ENCODE data around the gene BMP7. TPM values are rescaled to one million over a fixed set of nuclear protein-coding genes. Genes with fewer than 3 reads are reported as not detected.

The BMP7 gene
- total and polyA plus RNA-seq, 2 of the 13 experiments (the other 11 are each of a cell fraction or from before 2014, with no cell fraction given): not detected

- no TSS peak for BruUV-seq (replicated peaks)
- ChIA-PET CTCF (ENCODE audit: low intra/inter-chr PET ratio, low total read pairs) (no interaction called here), POLR2A (no interaction called here)
- in situ Hi-C loops (cut with HindIII; ENCODE audit: extremely low pct_ligation_motif_present, low pct_unique_long_range_greater_than_20kb) (no loop called here), intact Hi-C loops (cut with micrococcal nuclease; ENCODE audit: unreplicated experiment) (loop anchor here (1.0 kb wide), 1 partner anchor 21 kb away; no protein-coding TSS in a partner anchor)
- peak; percentile 86 for ATAC-seq
- H3K36me3 ChIP-seq (replicated peaks in 1 of 2; ENCODE audit: control insufficient read depth in 1 of 2, insufficient read depth in 2 of 2, low read length in 2 of 2): no peaks in the 10 kb centered on the region
- peak; percentile 55 for FAIRE-seq
- H3K4me1 ChIP-seq (ENCODE audit: insufficient read depth, low read length): peaks cover 19% of the 10 kb centered on the region
- H3K9ac ChIP-seq (ENCODE audit: insufficient read depth, low read depth, low read length): no peak overlapping the region
- peak overlapping the region; percentile 41 for H3K27ac ChIP-seq (ENCODE audit: extremely low read length, insufficient read depth, low read length)
- peak overlapping the region; percentile 37; the same call in 1 of the 2 replicates for H3K4me2 ChIP-seq (ENCODE audit: low read depth, low read length)
- no peaks in the 10 kb centered on the region for H3K79me2 ChIP-seq (ENCODE audit: insufficient read depth, low read length)
- H3K4me3 ChIP-seq (replicated peaks in 1 of 3; ENCODE audit: insufficient read depth in 1 of 3, low read depth in 2 of 3, low read length in 3 of 3): no peak overlapping the region
- peaks cover 0 to 20% of the 10 kb centered on the region in 2 experiments; a peak in 1 of 5 replicates for H3K27me3 ChIP-seq (ENCODE audit: control insufficient read depth in 1 of 2, insufficient read depth in 2 of 2, low read length in 2 of 2)
- WGBS (ENCODE audit: low lambda C conversion rate): 8% methylated on average over 13 of the region's 13 CpGs
- peak; percentile 84 for DNase-seq (ENCODE audit: low spot score)
- no peaks in the 10 kb centered on the region for H3K9me3 ChIP-seq (ENCODE audit: low read length)
- no peak overlapping the region for H2AFZ ChIP-seq (ENCODE audit: low read length)
- no peaks in the 10 kb centered on the region for H4K20me1 ChIP-seq (ENCODE audit: insufficient read depth, low read length)
- peak; percentile 60 for TF ChIP-seq ZNF407 (CRISPR knock-in tag; IDR thresholded peaks at IDR 0.05; ENCODE audit: not compliant biosample characterization)
- peak; percentile 68; the same call in 1 of the 2 replicates for TF ChIP-seq KLF6 (CRISPR knock-in tag; IDR thresholded peaks at IDR 0.05)
- no peak for TF ChIP-seq ZBTB8A (CRISPR knock-in tag; IDR thresholded peaks at IDR 0.05; ENCODE audit: borderline replicate concordance, low read depth)
- TF ChIP-seq, protein P1, sequence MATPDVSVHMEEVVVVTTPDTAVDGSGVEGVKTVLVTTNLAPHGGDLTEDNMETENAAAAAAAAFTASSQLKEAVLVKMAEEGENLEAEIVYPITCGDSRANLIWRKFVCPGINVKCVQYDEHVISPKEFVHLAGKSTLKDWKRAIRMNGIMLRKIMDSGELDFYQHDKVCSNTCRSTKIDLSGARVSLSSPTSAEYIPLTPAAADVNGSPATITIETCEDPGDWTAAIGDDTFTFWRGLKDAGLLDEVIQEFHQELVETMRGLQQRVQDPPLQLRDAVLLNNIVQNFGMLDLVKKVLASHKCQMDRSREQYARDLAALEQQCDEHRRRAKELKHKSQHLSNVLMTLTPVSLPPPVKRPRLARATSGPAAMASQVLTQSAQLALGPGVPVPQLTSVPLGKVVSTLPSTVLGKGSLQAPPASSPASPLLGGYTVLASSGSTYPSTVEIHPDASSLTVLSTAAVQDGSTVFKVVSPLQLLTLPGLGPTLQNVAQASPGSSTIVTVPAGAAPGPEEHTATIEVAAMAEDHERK (CRISPR knock-in tag; IDR thresholded peaks at IDR 0.05; ENCODE audit: low read depth): no peak
- peak; percentile 76; the same call in 1 of the 2 replicates for TF ChIP-seq SMAD1 (CRISPR knock-in tag; IDR thresholded peaks at IDR 0.05; ENCODE audit: borderline replicate concordance, low read depth)
- TF ChIP-seq ZNF263 (CRISPR knock-in tag; IDR thresholded peaks at IDR 0.05): no peak
- TF ChIP-seq ATF7-NPFF (CRISPR knock-in tag; IDR thresholded peaks at IDR 0.05; ENCODE audit: low read depth): peak; percentile 67; the same call in 1 of the 2 replicates
- TF ChIP-seq, protein P2, sequence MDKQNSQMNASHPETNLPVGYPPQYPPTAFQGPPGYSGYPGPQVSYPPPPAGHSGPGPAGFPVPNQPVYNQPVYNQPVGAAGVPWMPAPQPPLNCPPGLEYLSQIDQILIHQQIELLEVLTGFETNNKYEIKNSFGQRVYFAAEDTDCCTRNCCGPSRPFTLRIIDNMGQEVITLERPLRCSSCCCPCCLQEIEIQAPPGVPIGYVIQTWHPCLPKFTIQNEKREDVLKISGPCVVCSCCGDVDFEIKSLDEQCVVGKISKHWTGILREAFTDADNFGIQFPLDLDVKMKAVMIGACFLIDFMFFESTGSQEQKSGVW (CRISPR knock-in tag; IDR thresholded peaks at IDR 0.05; ENCODE audit: borderline replicate concordance): no peak
- no peak for TF ChIP-seq CERS6 (CRISPR knock-in tag; IDR thresholded peaks at IDR 0.05)
- peak; percentile 55; the same call in 1 of the 2 replicates for TF ChIP-seq SIX1 (CRISPR knock-in tag; IDR thresholded peaks at IDR 0.05; ENCODE audit: borderline replicate concordance)
- TF ChIP-seq MED13 (CRISPR knock-in tag; IDR thresholded peaks at IDR 0.05): no peak
- TF ChIP-seq RBAK (CRISPR knock-in tag; IDR thresholded peaks at IDR 0.05): peak; percentile 83; the same call in 1 of the 2 replicates
Observed at GRCh38 chr20:57130160-57130772, 136.2 kb downstream of the BMP7 start.
